Gastroesophageal sphincter (tissue), 4 donors: ENCODE results near the gene ZBTB22. TPM values are rescaled to one million over a fixed set of nuclear protein-coding genes. Genes with fewer than 3 reads are reported as not detected.
"Not testable (repeated sequence)": the region's sequence is repeated elsewhere in the genome, so short reads cannot be mapped to it uniquely, and the experiment has no call there.

Experiments
- ATAC-seq: fragments of 150-250 bp; one replicate; pipeline ENCODE4 v1.9.1; 2016; ENCODE audit warnings: mild to moderate bottlenecking, moderate library complexity
- H3K27ac ChIP-seq, 4 donors: fragments of 200-600 bp; sonication (generic) in 3 of 4; 1 replicate in 3 of 4; 2 replicates in 1 of 4; pipeline ENCODE4 v1.5.1; 2016 to 2019
- H3K27me3 ChIP-seq: fragments of 200-600 bp; sonication (generic); one replicate; pipeline ENCODE4 v1.5.1; 2019
- H3K36me3 ChIP-seq, 2 donors: fragments of 200-600 bp; sonication (generic); one replicate each; pipeline ENCODE4 v1.5.1; 2019; ENCODE audit warnings: control low read depth in 1 of 2
- H3K4me1 ChIP-seq, 3 donors: fragments of 200-600 bp; sonication (generic); 1 replicate in 2 of 3; 2 replicates in 1 of 3; pipeline ENCODE4 v1.5.1; 2016 to 2019; ENCODE audit warnings: control low read depth in 2 of 3
- H3K4me3 ChIP-seq, 2 donors: fragments of 200-600 bp; sonication (generic); one replicate each; pipeline ENCODE4 v1.5.1; 2019; ENCODE audit warnings: mild to moderate bottlenecking in 1 of 2, moderate library complexity in 1 of 2
- H3K9me3 ChIP-seq, 3 donors: fragments of 200-600 bp; sonication (generic); one replicate each; pipeline ENCODE4 v1.5.1; 2017 to 2019; ENCODE audit warnings: control low read depth in 2 of 3
- CTCF ChIP-seq, 4 experiments: fragments of 200-600 bp in 2 of 4; fragments of 450-650 bp in 2 of 4; sonication (generic) in 1 of 4; IDR thresholded peaks; one replicate each; pipeline ENCODE4 v1.5.1; 2017 to 2019; ENCODE audit warnings: antibody characterized with exemption in 4 of 4, mild to moderate bottlenecking in 2 of 4, moderate library complexity in 2 of 4
- EP300 ChIP-seq: sonication (generic); formaldehyde crosslinking; IDR thresholded peaks from one replicate; pipeline ENCODE4 v1.6.1; 2017; ENCODE audit warnings: antibody characterized with exemption, mild to moderate bottlenecking
- POLR2A ChIP-seq, 2 donors: fragments of 450-650 bp; IDR thresholded peaks; one replicate each; pipeline ENCODE4 v1.6.1; 2017; ENCODE audit warnings: antibody characterized with exemption in 2 of 2, mild to moderate bottlenecking in 2 of 2, moderate library complexity in 1 of 2
- POLR2AphosphoS5 ChIP-seq: sonication (generic); formaldehyde crosslinking; IDR thresholded peaks from one replicate; pipeline ENCODE4 v1.6.1; 2017; ENCODE audit warnings: antibody characterized with exemption
- WGBS, 2 donors: methylation state at CpG; one replicate each; pipeline ENCODE4 v1.1.5; 2018; ENCODE audit warnings: low coverage in 1 of 2; 5-methylcytosine and 5-hydroxymethylcytosine counted together
- total RNA-seq, 4 donors: library from RNA; depleted of rRNA; stranded (reverse); fragments of >200 nt; gene quantifications; one replicate each; pipeline ENCODE4 v1.1.0, GENCODE V29; 2016

The ZBTB22 gene
- total RNA-seq = 10 to 100 TPM; 19.3 to 20.9 (median 20.1) TPM

- Histone ChIP-seq H3K27me3 (no peaks in the 10 kb centered on the region), H3K4me1 (peaks cover 5 to 80% (median 26%) of the 10 kb centered on the region in 3 donors), H3K4me3 (peak within 1 kb of the TSS; percentile 58 to 61), H3K9me3 (no peaks in the 10 kb centered on the region), H3K27ac (peak within 1 kb of the TSS; percentile 51 to 98 (median 94)), H3K36me3 (peaks cover 0 to 41% of the 10 kb centered on the region in 2 donors)
- ATAC-seq = peak; percentile 90
- TF ChIP-seq POLR2AphosphoS5 = peak; percentile 69
- no peak for TF ChIP-seq CTCF (IDR thresholded peaks at IDR 0.05)
- no peak for TF ChIP-seq EP300
- TF ChIP-seq POLR2A (IDR thresholded peaks at IDR 0.05) = peak in 1 of 2 donors; percentile 20
- 4 to 7% methylated on average over 3 to 17 of the region's 44 CpGs for whole genome bisulfite sequencing, 2 donors
Measured at GRCh38 chr6:33317669-33318425, at the start of gene ZBTB22. Gene ZBTB22 (minus strand): TSS chr6:33317744. CDS start chr6:33316916, 828 bp downstream.

- H3K27me3 ChIP-seq = no peaks in the 10 kb centered on the region
- H3K4me3 ChIP-seq = no peak overlapping the region
- no peak for TF ChIP-seq EP300
- no peak for TF ChIP-seq POLR2AphosphoS5
- no peak for TF ChIP-seq POLR2A (IDR thresholded peaks at IDR 0.05)
- TF ChIP-seq CTCF (IDR thresholded peaks at IDR 0.05) = no peak
- no peaks in the 10 kb centered on the region for H3K36me3 ChIP-seq
- ATAC-seq = no peak
- H3K9me3 ChIP-seq = no peaks in the 10 kb centered on the region
- H3K27ac ChIP-seq = no peak overlapping the region
- no peaks in the 10 kb centered on the region for H3K4me1 ChIP-seq
- WGBS, 2 donors = 77 to 88% methylated on average over 3 to 5 of the region's 8 CpGs
Measured at GRCh38 chr6:33367009-33367714, 49.6 kb upstream of the ZBTB22 start.

GRCh38 chr6:33365206-33365971 is 47.8 kb upstream of the ZBTB22 start:
- H3K9me3 ChIP-seq, H3K27me3 ChIP-seq, H3K27ac ChIP-seq, H3K4me3 ChIP-seq, H3K36me3 ChIP-seq, ATAC-seq, H3K4me1 ChIP-seq: not testable (repeated sequence)
- WGBS, 2 donors = 71% methylated on average over 2 of the region's 10 CpGs; no CpG with 5 or more reads in 1 of the 2 donors

- not testable (repeated sequence) for ATAC-seq, H3K27ac ChIP-seq, H3K9me3 ChIP-seq, H3K36me3 ChIP-seq, H3K4me1 ChIP-seq, H3K4me3 ChIP-seq, H3K27me3 ChIP-seq
- 15 to 29% methylated on average over 2 to 5 of the region's 8 CpGs for WGBS, 2 donors
Measured at GRCh38 chr6:33364475-33365205, 47.1 kb upstream of the ZBTB22 start.

- H3K4me1 ChIP-seq, H3K4me3 ChIP-seq, ATAC-seq, H3K9me3 ChIP-seq, H3K27me3 ChIP-seq, H3K36me3 ChIP-seq, H3K27ac ChIP-seq: not testable (repeated sequence)
- WGBS, 2 donors = 82 to 86% methylated on average over 6 of the region's 12 CpGs
Measured at GRCh38 chr6:33363486-33363885, 45.9 kb upstream of the ZBTB22 start.

- Histone ChIP-seq H3K27me3 (peaks cover 27% of the 10 kb centered on the region), H3K27ac (no peak overlapping the region), H3K4me1 (no peaks in the 10 kb centered on the region), H3K9me3 (no peaks in the 10 kb centered on the region), H3K4me3 (no peak overlapping the region), H3K36me3 (no peaks in the 10 kb centered on the region)
- no peak for ATAC-seq
- no peak for TF ChIP-seq POLR2A (IDR thresholded peaks at IDR 0.05)
- no peak for TF ChIP-seq POLR2AphosphoS5
- TF ChIP-seq CTCF (IDR thresholded peaks at IDR 0.05) = no peak
- TF ChIP-seq EP300 = no peak
Measured at GRCh38 chr6:33359331-33359730, 41.8 kb upstream of the ZBTB22 start.

- not testable (repeated sequence) for H3K9me3 ChIP-seq, ATAC-seq, H3K4me3 ChIP-seq, H3K27ac ChIP-seq, H3K36me3 ChIP-seq, H3K4me1 ChIP-seq
- H3K27me3 ChIP-seq = peaks cover 27% of the 10 kb centered on the region
- 71% methylated on average over 5 to 12 of the region's 13 CpGs for WGBS, 2 donors
Measured at GRCh38 chr6:33357160-33357871, 39.8 kb upstream of the ZBTB22 start.
